ENCODE measurements around the gene PPBP.
"Not testable (repeated sequence)": the region's sequence is repeated elsewhere in the genome, so short reads cannot be mapped to it uniquely, and the experiment has no call there.

Gene PPBP

DNA sequence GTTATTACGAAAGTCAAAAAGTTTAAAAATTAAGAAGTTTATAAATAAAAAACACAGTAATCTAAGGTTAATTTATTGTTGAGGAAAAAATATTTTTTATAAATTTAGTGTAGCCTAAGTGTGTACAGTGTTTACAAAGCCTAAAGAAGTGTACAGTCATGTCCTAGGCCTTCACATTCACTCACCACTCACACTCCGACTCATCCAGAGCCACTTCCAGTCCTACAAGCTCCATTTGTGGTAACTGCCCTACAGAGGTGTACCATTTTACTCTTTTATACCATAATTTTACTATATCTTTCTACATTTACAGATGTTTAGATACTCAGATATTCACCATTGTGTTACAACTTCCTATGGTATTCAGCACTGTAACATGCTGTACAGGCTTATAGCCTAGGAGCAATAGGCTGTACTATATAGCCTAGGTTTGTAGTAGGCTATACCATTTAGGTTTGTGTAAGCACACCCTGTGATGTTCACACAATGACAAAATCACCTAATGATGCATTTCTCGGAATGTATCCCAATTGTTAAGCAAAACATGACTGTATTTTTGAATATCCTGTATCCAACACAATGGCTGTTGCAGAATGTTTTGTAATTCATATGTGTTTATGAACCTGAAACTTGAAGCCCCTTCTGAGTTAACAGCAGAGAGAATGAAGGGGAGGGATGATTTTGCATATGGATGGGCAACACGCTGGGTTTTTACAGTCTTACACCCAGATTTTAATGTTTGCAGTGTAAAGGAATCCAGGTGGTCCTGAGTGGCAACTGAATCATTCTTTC lies 3.1 kb downstream of the PPBP start:
- TF ChIP-seq POLR2A (IDR thresholded peaks at IDR 0.05; ENCODE audit: low read length): no peak
- no peak for TF ChIP-seq GATA1 (IDR thresholded peaks at IDR 0.05; ENCODE audit: low read depth, low read length)
- DNase-seq: no peak

DNA sequence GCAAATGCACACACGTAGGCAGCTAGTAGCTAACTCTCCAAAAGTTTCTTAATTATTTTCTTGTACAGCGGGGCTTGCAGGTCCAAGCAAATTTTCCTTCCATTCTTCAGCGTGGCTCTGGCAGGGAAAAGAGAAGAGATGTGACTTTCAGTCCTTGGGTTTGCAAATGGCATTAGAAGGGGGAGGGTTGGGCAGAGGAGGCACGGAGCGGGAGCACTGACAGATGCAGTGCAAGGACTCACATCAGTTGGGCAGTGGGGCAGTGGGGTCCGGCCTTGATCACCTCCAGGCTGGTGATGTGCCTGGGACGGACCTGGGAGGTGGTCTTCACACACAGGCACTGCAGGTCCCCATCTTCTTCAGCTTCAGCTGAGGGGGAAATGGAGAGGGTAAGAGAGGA lies 6.8 kb downstream of the PPBP start:
- DNase-seq: not testable (repeated sequence)

GRCh38 chr4:73979407-73979957 lies 8.5 kb downstream of the PPBP start:
- no peak for DNase-seq
- no peak for TF ChIP-seq GATA1 (IDR thresholded peaks at IDR 0.05; ENCODE audit: low read depth, low read length)
- TF ChIP-seq POLR2A (IDR thresholded peaks at IDR 0.05; ENCODE audit: low read length): no peak

GRCh38 chr4:73978886-73979285 lies 9.1 kb downstream of the PPBP start:
- no peak for DNase-seq
- TF ChIP-seq POLR2A (IDR thresholded peaks at IDR 0.05; ENCODE audit: low read length) (no peak), GATA1 (IDR thresholded peaks at IDR 0.05; ENCODE audit: low read depth, low read length) (no peak)

GRCh38 chr4:73976716-73977115 lies 11.3 kb downstream of the PPBP start:
- no peak for DNase-seq
- TF ChIP-seq POLR2A (IDR thresholded peaks at IDR 0.05; ENCODE audit: low read length) (no peak), GATA1 (IDR thresholded peaks at IDR 0.05; ENCODE audit: low read depth, low read length) (no peak)

DNA sequence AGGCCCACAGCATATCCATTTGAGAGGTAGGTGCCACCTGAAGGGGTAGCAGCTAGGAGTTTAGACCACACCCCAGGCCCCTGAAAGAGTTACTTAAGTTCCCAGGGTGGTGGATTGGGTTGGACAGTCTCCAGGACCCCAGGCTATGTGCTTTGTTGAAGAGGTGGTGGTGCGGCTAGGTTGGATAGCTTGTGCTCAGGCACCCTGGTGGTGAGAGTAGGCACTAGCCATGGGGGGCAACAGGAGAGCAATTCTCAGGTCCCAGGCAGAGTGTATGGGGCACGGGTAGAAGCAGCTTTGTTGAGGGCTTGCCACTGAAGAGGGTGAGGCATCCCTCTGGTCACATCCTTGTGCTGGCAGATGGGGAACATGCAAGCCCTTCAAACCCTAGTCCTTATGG lies 11.8 kb downstream of the PPBP start:
- TF ChIP-seq POLR2A (IDR thresholded peaks at IDR 0.05; ENCODE audit: low read length) (no peak), GATA1 (IDR thresholded peaks at IDR 0.05; ENCODE audit: low read depth, low read length) (no peak)

DNA sequence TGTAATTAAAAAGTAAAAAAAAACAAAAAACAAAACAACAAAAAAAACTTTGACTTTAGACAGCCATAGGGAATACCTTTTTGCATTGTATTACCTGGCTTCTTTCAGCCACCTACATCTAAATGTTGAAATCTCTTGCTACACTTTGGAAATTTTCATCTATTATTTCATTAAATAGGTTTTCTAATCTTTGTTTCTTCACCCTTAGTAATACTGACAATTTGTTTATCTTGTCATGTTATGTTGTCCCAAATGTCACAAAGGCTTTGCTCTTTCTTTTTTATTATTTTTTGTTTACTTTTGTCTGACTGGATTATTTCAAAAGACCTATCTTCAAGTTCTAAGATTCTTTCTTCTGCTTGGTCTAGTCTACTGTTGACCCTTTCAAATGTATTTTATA lies 13.6 kb downstream of the PPBP start:
- no peak for DNase-seq
- TF ChIP-seq POLR2A (IDR thresholded peaks at IDR 0.05; ENCODE audit: low read length) (no peak), GATA1 (IDR thresholded peaks at IDR 0.05; ENCODE audit: low read depth, low read length) (no peak)

More for the DNA sequence above, 11.8 kb downstream of the PPBP start:
- DNase-seq: no peak

DNA sequence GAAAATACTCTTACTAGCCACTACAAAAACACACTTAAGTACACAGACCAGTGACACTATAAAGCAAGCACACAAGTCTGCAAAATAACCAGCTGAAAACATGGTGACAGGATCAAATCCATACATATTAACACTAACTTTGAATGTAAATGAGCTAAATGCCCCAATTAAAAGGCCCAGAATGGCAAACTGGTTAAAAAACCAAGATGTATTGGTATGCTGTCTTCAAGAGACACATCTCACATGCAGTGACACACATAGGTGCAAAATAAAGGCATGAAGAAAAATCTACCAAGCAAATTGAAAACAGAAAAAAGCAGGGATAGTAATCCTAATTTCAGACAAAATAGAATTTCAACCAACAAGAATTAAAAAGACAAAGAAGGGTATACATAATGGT lies 17.0 kb downstream of the PPBP start:
- TF ChIP-seq GATA1 (IDR thresholded peaks at IDR 0.05; ENCODE audit: low read depth, low read length) (no peak), POLR2A (IDR thresholded peaks at IDR 0.05; ENCODE audit: low read length) (no peak)
- no peak for DNase-seq

GRCh38 chr4:73970011-73970410 lies 18.0 kb downstream of the PPBP start:
- DNase-seq: no peak
- TF ChIP-seq GATA1 (IDR thresholded peaks at IDR 0.05; ENCODE audit: low read depth, low read length) (no peak), POLR2A (IDR thresholded peaks at IDR 0.05; ENCODE audit: low read length) (no peak)

DNA sequence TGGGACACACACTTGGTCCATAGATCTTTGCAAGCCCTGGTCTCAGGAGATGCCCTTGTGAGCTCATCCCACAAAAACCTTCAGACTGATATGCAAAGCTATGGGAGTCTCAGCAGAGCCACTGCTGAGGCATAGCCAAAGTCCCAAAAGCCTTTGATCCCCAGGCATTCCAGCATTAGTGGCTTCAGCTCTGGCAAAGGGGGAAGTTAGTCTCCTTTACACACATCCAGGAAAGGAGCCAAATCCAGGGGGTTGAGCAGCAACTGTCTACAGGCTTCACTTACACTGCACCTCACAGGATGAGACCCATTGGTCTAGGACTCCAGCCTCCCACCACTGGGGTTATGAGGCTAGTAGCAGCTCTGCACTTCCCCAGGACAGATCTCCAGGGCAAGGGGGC lies 20.1 kb downstream of the PPBP start:
- no peak for DNase-seq
- no peak for TF ChIP-seq GATA1 (IDR thresholded peaks at IDR 0.05; ENCODE audit: low read depth, low read length)
- no peak for TF ChIP-seq POLR2A (IDR thresholded peaks at IDR 0.05; ENCODE audit: low read length)

DNA sequence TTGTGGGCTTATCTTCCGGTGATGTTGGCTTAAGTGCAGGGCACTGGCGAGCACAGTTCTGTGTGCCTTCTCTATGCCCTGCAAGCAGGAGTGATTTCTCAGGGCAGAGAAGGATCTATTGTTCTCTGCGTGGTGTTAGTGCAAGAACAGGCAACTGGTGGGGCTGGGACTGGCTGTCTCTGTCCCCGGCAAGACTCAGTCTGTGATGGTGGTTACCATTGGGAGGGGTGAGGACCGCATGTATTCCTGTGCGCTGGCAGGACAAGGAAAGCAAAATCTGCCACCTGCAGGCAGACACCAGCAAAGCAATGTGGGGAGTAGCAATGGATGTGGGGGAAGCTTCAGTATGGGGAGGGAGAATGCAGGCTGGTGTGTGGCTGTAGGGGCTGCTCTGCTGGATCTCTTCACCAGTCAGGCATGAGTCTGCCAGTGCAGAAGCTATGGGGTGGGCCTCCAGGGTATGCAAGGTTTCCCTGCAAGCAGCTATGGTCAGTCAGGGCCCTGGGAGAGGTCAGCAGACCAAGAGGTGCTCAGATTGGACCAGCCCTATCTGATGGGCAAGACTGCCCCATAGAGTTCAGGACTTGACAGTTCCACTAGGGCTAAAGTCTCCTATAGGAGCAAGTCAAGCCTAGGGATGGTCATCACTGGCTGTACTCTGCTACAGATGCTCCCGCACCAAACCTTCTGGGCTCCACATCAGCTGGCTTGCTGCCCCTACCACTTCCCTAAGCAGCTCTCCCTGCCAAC lies 23.0 kb downstream of the PPBP start:
- peak in 1 of 2 experiments; percentile 19 for DNase-seq
- TF ChIP-seq GATA1 (IDR thresholded peaks at IDR 0.05; ENCODE audit: low read depth, low read length) (no peak), POLR2A (IDR thresholded peaks at IDR 0.05; ENCODE audit: low read length) (no peak)

DNA sequence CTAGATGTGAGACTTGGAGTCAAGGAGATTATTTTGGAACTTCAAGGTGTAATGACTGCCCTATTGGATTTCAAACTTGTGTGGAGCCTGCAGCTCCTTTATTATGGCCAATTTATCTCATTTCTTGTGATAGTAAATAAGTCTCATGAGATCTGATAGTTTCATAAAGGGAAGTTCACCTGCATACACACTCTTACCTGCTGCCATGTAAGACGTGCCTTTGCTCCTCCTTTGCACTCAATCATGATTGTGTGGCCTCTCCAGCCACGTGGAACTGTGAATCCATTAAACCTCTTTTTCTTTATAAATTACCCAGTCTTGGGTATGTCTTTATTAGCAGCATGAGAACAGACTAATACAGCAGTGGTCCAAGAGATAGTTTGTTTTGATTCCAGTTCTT lies 25.3 kb downstream of the PPBP start:
- no peak for DNase-seq
- TF ChIP-seq GATA1 (IDR thresholded peaks at IDR 0.05; ENCODE audit: low read depth, low read length): no peak
- no peak for TF ChIP-seq POLR2A (IDR thresholded peaks at IDR 0.05; ENCODE audit: low read length)

DNA sequence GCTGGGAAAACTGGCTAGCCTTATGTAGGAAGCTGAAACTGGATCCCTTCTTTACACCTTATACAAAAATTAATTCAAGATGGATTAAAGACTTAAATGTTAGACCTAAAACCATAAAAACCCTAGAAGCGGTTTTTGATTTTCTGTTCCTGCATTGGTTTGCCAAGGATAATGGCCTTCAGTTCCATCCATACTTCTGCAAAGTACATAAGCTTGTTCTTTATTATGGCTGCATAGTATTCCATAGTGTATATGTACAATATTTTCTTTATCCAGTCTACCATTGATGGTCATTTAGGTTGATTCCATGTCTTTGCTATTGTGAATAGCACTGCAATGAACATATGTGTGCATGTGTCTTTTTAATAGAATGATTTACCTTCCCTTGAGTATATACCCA lies 28.9 kb downstream of the PPBP start:
- not testable (repeated sequence) for DNase-seq

GRCh38 chr4:73952352-73952751 lies 35.6 kb downstream of the PPBP start:
- no peak for DNase-seq
- TF ChIP-seq GATA1 (IDR thresholded peaks at IDR 0.05; ENCODE audit: low read depth, low read length): no peak
- no peak for TF ChIP-seq POLR2A (IDR thresholded peaks at IDR 0.05; ENCODE audit: low read length)

DNA sequence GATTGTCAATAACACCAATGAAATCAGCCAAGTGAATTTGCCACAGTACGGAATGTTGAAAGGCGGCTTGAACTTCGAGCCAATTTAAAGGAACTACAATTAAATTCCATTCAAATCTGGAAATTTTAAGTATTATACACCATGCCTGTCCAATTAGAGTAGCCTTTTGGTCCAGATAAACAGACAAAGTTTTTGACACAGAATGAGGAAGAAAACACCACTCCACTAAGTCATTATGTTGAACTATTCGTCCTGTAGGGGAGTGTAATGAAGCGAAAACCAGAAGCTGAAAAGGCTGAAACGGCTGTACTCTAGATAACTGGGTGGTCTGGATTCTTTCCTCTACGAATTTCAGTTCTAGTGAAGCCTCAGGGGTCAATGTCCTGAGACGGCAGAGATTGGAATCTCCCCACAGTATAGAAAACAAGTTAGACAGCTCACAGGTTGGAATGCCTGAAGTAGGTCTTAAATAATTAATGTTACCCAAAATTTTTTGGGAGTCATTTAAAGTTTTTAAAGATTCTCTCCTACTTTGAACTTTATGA lies 37.5 kb downstream of the PPBP start:
- not testable (repeated sequence) for DNase-seq

All from erythroblast (primary cell).